ENCODE results near the gene ZP3. TPM values are rescaled to one million over a fixed set of nuclear protein-coding genes. Genes with fewer than 3 reads are reported as not detected.

The ZP3 gene
- total and polyA plus RNA-seq, 10 of the 15 experiments (the other 5 are each of a cell fraction or from before 2014, with no cell fraction given), result 0.39 to 5.1 (median 2.5) TPM

- TF ChIP-seq ZNF687 (IDR thresholded peaks at IDR 0.05) (no peak), MYB (IDR thresholded peaks at IDR 0.05; ENCODE audit: borderline replicate concordance, low read depth, low read length) (no peak)
- TF ChIP-seq, protein P1, sequence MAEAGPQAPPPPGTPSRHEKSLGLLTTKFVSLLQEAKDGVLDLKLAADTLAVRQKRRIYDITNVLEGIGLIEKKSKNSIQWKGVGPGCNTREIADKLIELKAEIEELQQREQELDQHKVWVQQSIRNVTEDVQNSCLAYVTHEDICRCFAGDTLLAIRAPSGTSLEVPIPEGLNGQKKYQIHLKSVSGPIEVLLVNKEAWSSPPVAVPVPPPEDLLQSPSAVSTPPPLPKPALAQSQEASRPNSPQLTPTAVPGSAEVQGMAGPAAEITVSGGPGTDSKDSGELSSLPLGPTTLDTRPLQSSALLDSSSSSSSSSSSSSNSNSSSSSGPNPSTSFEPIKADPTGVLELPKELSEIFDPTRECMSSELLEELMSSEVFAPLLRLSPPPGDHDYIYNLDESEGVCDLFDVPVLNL (IDR thresholded peaks at IDR 0.05; ENCODE audit: low read depth, low read length), result no peak
These were observed 15.2 kb upstream of the ZP3 start, which contains the start of gene SSC4D (continued) for GRCh38 chr7:76409537-76409936.

DNA sequence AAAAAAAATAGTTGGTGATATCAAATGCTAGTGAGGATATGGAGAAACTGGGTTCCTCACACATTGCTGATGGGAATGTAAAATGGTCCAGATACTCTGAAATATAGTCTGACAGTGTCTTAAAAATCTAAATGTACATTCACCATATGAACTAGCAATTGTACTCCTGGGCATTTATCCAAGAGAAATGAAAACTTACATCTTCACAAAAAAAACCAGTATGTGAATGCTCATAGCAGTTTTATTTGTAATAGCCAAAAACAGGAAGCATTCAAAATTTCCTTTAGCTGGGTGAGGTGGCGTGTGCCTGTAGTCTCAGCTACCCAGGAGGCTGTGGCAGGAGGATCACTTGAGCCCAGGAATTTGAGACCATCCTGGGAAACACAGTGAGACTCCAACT lies 13.1 kb upstream of the ZP3 start:
- no peaks in the 10 kb centered on the region for H4K20me1 ChIP-seq (ENCODE audit: control insufficient read depth, insufficient read depth)
- ChIA-PET RAD21 (ENCODE audit: unreplicated experiment) (no interaction called here), SMC1A (ENCODE audit: uncharacterized antibody, unreplicated experiment) (no interaction called here), POLR2A (interaction anchor here (0.7 kb wide), 1 partner anchor 20 kb away, joined by 3 read pairs; no protein-coding TSS in a partner anchor), CTCF (interaction anchor here (0.6 kb wide), 1 partner anchor 95 kb away, joined by 3 read pairs; no protein-coding TSS in a partner anchor)
- ATAC-seq (no peak), DNase-seq (ENCODE audit: low read depth, low spot score) (no peak), FAIRE-seq (no peak)
- H3K27me3 ChIP-seq (replicated peaks in 1 of 2; ENCODE audit: control insufficient read depth in 2 of 2, insufficient read depth in 2 of 2, low read length in 1 of 2), result no peaks in the 10 kb centered on the region
- H3K4me1 ChIP-seq (ENCODE audit: control insufficient read depth, insufficient read depth, low read length), result no peaks in the 10 kb centered on the region
- no TSS peak for BruUV-seq (replicated peaks)
- no peak overlapping the region for H3K4me3 ChIP-seq
- H3K9me3 ChIP-seq (replicated peaks; ENCODE audit: control insufficient read depth, insufficient read depth, low read length), result no peaks in the 10 kb centered on the region
- WGBS (ENCODE audit: insufficient coverage, insufficient replicate concordance, low lambda C conversion rate, missing lambda C conversion rate), result 37% methylated on average over 1 of the region's 1 CpG
- no peak overlapping the region for H3K9ac ChIP-seq (ENCODE audit: control insufficient read depth, insufficient read depth, low read length)
- intact Hi-C loops (cut with micrococcal nuclease; ENCODE audit: unreplicated experiment), result no loop called here
- no peaks in the 10 kb centered on the region for H3K36me3 ChIP-seq (ENCODE audit: control insufficient read depth in 2 of 2, insufficient read depth in 2 of 2, low read length in 1 of 2)
- H2AFZ ChIP-seq (ENCODE audit: control insufficient read depth, low read depth, low read length), result no peak overlapping the region
- in situ Hi-C loops (cut with MboI), result no loop called here
- no peak overlapping the region for H3K27ac ChIP-seq (ENCODE audit: control insufficient read depth, insufficient read depth)
- no peak overlapping the region for H3K4me2 ChIP-seq (ENCODE audit: control insufficient read depth, insufficient read depth)
- H3K79me2 ChIP-seq (ENCODE audit: control insufficient read depth, insufficient read depth, low read length), result no peaks in the 10 kb centered on the region
- TF ChIP-seq ZNF217 (IDR thresholded peaks at IDR 0.05) (no peak), POLR2AphosphoS2 (IDR thresholded peaks at IDR 0.05; ENCODE audit: low read depth, low read length) (no peak)
- TF ChIP-seq, protein P2, sequence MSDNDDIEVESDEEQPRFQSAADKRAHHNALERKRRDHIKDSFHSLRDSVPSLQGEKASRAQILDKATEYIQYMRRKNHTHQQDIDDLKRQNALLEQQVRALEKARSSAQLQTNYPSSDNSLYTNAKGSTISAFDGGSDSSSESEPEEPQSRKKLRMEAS (IDR thresholded peaks at IDR 0.05; ENCODE audit: low read depth, low read length), result no peak
- TF ChIP-seq, protein P3, sequence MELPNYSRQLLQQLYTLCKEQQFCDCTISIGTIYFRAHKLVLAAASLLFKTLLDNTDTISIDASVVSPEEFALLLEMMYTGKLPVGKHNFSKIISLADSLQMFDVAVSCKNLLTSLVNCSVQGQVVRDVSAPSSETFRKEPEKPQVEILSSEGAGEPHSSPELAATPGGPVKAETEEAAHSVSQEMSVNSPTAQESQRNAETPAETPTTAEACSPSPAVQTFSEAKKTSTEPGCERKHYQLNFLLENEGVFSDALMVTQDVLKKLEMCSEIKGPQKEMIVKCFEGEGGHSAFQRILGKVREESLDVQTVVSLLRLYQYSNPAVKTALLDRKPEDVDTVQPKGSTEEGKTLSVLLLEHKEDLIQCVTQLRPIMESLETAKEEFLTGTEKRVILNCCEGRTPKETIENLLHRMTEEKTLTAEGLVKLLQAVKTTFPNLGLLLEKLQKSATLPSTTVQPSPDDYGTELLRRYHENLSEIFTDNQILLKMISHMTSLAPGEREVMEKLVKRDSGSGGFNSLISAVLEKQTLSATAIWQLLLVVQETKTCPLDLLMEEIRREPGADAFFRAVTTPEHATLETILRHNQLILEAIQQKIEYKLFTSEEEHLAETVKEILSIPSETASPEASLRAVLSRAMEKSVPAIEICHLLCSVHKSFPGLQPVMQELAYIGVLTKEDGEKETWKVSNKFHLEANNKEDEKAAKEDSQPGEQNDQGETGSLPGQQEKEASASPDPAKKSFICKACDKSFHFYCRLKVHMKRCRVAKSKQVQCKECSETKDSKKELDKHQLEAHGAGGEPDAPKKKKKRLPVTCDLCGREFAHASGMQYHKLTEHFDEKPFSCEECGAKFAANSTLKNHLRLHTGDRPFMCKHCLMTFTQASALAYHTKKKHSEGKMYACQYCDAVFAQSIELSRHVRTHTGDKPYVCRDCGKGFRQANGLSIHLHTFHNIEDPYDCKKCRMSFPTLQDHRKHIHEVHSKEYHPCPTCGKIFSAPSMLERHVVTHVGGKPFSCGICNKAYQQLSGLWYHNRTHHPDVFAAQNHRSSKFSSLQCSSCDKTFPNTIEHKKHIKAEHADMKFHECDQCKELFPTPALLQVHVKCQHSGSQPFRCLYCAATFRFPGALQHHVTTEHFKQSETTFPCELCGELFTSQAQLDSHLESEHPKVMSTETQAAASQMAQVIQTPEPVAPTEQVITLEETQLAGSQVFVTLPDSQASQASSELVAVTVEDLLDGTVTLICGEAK (IDR thresholded peaks at IDR 0.05; ENCODE audit: borderline replicate concordance), result no peak
- TF ChIP-seq, protein P4, sequence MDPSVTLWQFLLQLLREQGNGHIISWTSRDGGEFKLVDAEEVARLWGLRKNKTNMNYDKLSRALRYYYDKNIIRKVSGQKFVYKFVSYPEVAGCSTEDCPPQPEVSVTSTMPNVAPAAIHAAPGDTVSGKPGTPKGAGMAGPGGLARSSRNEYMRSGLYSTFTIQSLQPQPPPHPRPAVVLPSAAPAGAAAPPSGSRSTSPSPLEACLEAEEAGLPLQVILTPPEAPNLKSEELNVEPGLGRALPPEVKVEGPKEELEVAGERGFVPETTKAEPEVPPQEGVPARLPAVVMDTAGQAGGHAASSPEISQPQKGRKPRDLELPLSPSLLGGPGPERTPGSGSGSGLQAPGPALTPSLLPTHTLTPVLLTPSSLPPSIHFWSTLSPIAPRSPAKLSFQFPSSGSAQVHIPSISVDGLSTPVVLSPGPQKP (IDR thresholded peaks at IDR 0.05; ENCODE audit: low read depth, low read length), result no peak

Measured in GM12878 (cell line).